A549 (cell line): Measurements from ENCODE around the gene INTS4.
"Not testable (repeated sequence)": the region's sequence is repeated elsewhere in the genome, so short reads cannot be mapped to it uniquely, and the experiment has no call there.

Experiments used
- CEBPB ChIP-seq, 2 experiments: fragments of >200 bp in 1 of 2; sonication (Bioruptor Twin) in 1 of 2; formaldehyde crosslinking in 1 of 2; IDR thresholded peaks; 2 replicates each; pipeline ENCODE4 v1.6.1; 2012 to 2016
- EP300 ChIP-seq, 2 experiments: fragments of >200 bp; sonication (Bioruptor Twin); formaldehyde crosslinking; IDR thresholded peaks; 2 replicates in 1 of 2; 3 replicates in 1 of 2; pipeline ENCODE4 v1.6.1; 2016 to 2017
- FOXS1 ChIP-seq: fragments of 250-450 bp; sonication (Bioruptor Pico); IDR thresholded peaks from 2 replicates; pipeline ENCODE4 v1.5.0; 2020; ENCODE audit warnings: mild to moderate bottlenecking, moderate library complexity
- MAFK ChIP-seq: fragments of 450-650 bp; IDR thresholded peaks from 2 replicates; pipeline ENCODE4 v1.6.1; 2014; ENCODE audit not compliant: partially characterized antibody
- POLR2A ChIP-seq: IDR thresholded peaks from 2 replicates; pipeline ENCODE4 v1.6.1; 2012; ENCODE audit warnings: mild to moderate bottlenecking, low read length
- RAD21 ChIP-seq, 2 experiments: fragments of >200 bp in 1 of 2; sonication (Bioruptor Twin) in 1 of 2; formaldehyde crosslinking in 1 of 2; IDR thresholded peaks in 1 of 2; conservative IDR thresholded peaks in 1 of 2; 2 replicates in 1 of 2; 3 replicates in 1 of 2; pipeline ENCODE4 v1.6.1; 2012 to 2018; ENCODE audit warnings: inconsistent platforms in 1 of 2
- RCOR1 ChIP-seq: fragments of 150-350 bp; IDR thresholded peaks from 2 replicates; pipeline ENCODE4 v1.6.1; 2014; ENCODE audit warnings: antibody characterized with exemption, low read length, low read depth
- TF ChIP-seq, protein P1 (sequence below): IDR thresholded peaks from 2 replicates; pipeline ENCODE4 v1.6.1; 2012
- TF ChIP-seq, protein P2 (sequence below): fragments of >200 bp; sonication (Bioruptor Twin); formaldehyde crosslinking; IDR thresholded peaks from 3 replicates; pipeline ENCODE4 v1.5.1; 2016

DNA sequence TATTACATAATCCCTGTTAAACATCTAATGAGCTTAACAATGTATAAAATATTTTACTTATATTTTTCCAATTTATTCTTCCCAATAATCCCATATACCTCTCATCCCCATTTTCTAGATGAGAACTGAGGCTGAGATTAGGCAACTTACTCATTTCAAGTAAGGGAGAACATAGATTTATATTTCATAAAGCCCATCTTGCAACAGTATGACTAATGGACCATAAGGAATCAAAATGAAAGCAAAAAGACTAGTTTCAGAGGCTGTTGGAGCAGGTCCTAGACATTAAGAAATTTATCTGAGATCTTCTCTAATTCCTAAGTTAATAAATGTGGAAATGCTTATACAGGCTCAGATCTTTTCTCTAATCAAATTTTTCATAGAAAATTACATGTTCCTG is 52.0 kb downstream of the INTS4 start:
- TF ChIP-seq RCOR1; RAD21 (conservative IDR thresholded peaks at IDR 0.05 in 1 of 2, IDR thresholded peaks at IDR 0.05 in 1 of 2); CEBPB (IDR thresholded peaks at IDR 0.05); EP300 (IDR thresholded peaks at IDR 0.05); POLR2A; MAFK; FOXS1 (CRISPR knock-in tag): not testable (repeated sequence)
- TF ChIP-seq, protein P1, sequence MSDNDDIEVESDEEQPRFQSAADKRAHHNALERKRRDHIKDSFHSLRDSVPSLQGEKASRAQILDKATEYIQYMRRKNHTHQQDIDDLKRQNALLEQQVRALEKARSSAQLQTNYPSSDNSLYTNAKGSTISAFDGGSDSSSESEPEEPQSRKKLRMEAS = not testable (repeated sequence)
- TF ChIP-seq, protein P2, sequence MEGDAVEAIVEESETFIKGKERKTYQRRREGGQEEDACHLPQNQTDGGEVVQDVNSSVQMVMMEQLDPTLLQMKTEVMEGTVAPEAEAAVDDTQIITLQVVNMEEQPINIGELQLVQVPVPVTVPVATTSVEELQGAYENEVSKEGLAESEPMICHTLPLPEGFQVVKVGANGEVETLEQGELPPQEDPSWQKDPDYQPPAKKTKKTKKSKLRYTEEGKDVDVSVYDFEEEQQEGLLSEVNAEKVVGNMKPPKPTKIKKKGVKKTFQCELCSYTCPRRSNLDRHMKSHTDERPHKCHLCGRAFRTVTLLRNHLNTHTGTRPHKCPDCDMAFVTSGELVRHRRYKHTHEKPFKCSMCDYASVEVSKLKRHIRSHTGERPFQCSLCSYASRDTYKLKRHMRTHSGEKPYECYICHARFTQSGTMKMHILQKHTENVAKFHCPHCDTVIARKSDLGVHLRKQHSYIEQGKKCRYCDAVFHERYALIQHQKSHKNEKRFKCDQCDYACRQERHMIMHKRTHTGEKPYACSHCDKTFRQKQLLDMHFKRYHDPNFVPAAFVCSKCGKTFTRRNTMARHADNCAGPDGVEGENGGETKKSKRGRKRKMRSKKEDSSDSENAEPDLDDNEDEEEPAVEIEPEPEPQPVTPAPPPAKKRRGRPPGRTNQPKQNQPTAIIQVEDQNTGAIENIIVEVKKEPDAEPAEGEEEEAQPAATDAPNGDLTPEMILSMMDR = not testable (repeated sequence)
